ENCODE data around the gene PRODH.
A peak's percentile ranks its signal among the peaks of the same experiment; 100 is the strongest.
"Not testable (repeated sequence)": the region's sequence is repeated elsewhere in the genome, so short reads cannot be mapped to it uniquely, and the experiment has no call there.

The PRODH gene

DNA sequence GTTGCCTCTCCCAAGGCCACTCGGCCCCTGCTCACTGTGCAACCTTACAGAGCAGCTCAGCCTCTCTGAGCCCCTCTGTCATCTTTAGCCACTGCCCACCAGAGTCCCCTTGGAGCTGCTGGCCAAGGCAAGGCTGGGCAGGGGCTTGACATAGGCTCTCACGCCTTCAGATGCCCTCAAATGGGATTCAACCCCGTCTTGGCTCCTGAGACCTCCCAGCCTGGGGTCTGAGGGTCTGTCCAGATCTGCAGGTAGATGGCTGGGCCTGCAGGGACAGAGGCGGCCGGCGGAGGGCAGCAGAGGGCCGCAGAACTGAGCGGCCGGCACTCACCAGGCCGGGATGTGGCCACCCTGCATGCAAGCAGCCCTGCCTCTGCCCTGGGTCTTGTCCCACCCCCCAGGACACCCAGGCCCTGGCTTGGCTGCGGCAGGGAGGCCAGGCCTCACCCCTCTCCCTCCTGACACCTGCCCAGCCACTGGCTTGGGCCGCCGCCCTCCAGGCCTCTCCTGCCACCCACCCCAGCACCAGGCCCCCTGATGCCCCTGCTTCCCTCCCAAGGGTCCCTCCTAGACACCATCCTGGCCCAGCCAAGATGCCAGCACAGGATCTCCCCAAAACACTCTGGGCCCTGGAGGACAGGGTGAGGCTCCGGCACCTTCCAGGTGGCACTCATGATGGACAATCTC lies 18.4 kb upstream of the PRODH start:
- peak in 5 of 6 experiments; percentile 7 to 38 (median 23) for DNase-seq

DNA sequence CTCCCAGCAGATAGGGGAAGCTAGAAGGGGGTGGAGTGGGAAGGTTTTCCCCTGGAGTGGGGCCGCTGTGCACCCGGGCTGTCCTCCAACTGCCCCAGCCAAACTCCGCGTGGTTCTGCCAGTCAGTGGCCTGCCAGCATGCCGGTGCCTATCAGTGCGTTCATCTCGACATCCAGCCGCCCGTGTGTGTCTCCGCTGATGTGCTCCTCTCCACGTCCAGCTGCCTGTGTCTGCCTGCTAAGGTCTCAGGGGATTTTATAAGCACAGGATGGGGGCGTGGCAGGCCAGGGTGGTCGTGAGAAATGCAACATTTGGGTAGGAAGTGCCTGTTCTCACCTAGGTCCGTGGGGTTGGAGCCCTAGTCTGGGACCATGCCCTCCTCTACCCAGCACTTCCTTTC lies 17.0 kb upstream of the PRODH start:
- not testable (repeated sequence) for DNase-seq

DNA sequence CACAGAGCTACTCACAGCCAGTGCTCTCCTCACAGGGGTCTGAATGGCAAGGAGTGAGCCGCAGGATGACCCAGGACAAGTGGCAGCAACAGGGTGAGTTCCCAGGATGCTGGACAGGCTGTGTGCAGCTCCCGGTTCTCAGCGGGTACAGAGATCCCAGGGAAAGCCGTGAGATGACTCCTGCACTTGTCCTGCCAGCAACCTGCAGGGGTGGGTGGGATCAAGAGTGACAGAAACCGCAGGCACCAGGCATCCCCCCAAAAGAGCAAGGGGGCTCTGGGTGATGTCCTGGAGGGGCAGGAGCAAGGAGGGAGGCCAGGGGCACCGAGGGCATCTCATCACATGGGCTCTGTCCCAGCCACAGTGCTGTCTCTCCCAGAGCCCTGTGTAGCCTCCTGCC lies 15.9 kb upstream of the PRODH start:
- DNase-seq: no peak

DNA sequence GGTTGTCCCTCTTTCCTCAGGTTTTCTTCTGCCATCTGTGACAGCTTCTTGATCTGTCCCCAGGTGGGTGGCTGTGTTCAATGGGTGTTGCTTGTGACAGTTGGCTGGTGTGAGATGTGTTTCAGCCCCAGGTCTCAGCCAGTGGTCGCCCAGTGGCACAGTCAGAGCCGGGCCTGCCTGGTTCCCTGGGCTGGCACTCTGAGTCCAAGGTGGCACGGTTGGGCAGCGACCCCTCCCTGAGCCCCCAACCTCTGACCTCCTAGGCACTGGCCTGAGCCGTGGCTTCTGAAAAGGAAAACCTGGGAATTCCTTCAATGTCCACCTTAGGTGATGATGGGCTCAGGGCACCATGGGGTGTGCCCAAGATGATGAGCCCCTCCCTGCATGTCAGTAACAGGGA lies 14.0 kb upstream of the PRODH start:
- no peak for DNase-seq

DNA sequence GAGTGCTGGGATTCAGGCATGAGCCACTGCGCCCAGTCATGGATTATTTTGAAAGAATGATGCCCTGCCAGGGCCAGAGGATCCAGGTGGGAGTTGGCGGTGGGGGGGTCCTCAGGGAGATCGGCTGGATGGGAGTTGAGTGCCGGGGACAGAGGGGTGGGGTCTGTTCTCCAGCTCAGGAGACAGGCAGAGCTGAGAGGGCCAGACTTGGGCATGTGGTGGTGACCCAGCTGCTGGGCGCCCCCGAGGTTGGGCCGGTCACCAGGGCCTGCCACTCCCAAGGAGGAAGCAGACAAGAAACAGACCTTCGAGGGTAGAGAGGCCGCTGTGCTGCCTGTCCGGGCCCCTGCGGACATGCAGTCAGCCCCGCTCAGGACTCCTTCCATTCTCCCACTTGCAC lies 11.8 kb upstream of the PRODH start:
- no peak for DNase-seq

DNA sequence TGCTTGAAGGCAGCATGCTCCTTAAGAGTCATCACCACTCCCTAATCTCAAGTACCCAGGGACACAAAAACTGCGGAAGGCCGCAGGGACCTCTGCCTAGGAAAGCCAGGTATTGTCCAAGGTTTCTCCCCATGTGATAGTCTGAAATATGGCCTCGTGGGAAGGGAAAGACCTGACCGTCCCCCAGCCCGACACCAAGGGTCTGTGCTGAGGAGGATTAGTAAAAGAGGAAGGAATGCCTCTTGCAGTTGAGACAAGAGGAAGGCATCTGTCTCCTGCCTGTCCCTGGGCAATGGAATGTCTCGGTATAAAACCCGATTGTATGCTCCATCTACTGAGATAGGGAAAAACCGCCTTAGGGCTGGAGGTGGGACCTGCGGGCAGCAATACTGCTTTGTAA lies 11.0 kb upstream of the PRODH start:
- not testable (repeated sequence) for DNase-seq

DNA sequence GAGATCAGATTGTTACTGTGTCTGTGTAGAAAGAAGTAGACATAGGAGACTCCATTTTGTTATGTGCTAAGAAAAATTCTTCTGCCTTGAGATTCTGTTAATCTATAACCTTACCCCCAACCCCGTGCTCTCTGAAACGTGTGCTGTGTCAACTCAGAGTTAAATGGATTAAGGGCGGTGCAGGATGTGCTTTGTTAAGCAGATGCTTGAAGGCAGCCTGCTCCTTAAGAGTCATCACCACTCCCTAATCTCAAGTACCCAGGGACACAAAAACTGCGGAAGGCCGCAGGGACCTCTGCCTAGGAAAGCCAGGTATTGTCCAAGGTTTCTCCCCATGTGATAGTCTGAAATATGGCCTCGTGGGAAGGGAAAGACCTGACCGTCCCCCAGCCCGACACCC lies 2.6 kb upstream of the PRODH start:
- not testable (repeated sequence) for DNase-seq

DNA sequence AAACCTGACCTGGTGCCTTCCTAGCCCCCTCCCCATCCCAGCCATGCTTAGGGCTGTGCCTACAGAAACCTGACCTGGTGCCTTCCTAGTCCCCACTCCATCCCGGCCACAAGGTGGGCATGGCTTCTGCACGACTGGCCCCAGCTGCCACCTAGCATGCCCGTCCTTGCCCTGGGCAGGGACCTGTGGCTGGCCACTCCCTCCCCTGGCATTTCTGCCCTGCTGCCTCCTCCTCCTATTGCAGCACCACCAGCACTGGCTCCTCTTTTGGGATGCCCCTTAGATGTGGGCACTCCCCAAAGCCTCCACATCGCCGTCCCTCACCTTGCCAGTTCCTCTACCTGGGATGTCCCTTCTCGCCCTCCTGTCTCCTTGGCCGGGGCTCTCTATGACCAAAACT lies 1.4 kb downstream of the PRODH start:
- not testable (repeated sequence) for DNase-seq

DNA sequence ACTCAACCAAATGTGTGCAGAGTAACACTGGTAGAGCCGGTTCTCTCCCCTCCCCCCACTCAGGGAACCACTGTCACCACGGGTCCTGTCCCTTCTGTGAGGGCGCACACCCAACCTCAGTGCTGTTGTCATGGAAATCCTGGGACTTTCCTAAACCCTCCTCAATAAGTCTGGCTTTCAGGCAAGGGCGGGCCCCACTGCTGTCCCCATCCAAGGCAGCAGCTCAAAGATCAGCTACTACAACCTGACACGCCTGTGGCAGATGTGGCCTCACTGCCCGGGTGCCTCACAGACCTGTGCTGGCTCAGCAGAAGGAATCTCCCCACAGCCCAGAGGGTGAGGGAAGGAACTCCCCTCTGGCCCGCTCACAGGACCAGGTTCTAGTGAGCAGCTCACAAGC lies 2.2 kb downstream of the PRODH start:
- DNase-seq: no peak

DNA sequence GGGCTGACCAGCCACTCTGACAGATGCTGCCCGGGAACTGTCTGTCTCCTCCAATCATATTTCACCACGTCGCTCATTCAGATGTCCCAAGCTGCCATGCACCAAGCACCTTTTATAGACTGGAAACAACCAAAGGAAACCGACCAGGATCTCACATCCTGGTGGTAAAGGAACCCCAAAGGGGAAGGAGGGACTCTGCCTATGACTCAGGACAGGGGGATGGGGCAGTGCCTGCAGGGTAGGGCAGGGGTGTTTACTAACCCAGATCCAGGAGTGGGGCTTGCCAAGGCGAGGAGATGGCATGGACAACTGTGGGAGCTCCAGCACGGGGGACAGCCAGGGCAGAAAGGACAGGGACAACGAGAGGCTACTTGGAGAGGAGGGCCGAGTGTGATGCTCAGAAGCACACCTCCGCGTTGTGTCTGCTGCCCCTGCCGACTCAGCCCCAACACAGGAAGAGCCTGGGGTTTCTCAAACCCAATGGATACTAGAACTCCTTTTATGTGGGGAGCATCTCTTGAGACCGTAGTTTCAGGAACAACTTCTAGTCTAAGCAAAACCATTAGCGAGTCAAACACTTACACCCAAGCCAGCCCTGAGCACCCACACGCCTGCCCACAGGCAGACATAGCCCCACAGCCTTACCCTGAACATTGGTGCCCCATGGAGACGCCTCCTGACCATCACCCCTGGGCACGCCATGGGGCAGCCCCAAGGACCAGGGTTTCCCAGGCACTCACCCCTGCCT lies 4.0 kb downstream of the PRODH start:
- DNase-seq: no peak

DNA sequence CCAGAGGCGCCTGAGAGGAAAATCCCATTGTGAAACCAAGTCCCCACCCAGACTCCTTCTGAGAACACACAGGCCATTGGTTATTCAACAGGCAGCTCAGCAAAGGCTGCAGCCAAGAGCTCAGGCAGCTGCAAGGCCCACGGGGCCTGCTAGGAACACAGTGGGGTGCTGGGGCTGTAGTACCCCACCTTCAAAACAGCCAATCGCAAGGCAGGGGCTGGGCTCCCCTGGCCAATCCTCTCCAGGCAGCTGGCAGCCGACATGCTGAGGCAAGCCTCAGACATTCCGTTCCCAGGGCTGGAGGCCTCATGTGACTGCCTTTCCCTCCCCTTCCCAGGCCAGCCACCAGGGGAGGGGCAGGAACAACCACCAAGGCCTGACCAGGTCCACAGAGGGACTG lies 6.6 kb downstream of the PRODH start:
- DNase-seq: no peak

DNA sequence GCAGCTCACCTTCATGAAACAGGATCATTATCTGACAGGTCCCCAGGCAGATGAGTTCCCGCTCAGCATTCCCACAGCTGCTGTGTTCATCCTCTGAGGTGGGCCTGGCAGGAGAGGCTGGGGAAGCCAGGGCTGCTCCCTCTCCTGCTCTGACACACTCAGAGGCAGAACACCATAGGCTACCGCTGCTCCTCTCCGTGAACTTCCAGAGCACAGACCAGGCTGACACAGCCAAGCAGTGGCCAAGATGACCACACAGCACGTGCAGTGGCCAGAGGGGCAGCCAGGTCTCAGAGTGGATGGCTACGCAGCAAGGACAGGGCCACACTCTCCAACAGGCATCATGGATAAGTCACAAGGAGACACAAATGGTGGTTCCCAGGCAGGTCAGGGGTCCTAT lies 8.5 kb downstream of the PRODH start:
- DNase-seq: no peak

DNA sequence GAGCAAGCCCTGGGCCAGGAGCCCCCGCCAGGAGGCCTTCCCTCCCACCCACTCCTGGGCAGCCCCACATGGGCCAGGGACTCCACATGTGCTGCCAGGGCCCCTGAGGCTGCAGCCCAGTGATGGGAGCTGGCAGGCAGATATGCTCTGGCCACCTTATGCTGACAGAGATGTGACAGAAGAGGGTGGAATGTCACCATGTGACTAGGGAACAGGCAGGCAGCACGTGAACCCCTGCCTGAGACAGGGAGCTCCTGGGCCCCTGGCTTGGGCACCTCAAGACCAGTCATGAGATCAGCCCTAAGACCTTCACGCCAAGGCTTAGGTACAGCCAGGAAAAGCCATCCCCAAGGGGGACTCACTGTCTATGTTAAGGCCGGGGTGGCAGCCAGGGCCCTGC lies 9.1 kb downstream of the PRODH start:
- DNase-seq: no peak

DNA sequence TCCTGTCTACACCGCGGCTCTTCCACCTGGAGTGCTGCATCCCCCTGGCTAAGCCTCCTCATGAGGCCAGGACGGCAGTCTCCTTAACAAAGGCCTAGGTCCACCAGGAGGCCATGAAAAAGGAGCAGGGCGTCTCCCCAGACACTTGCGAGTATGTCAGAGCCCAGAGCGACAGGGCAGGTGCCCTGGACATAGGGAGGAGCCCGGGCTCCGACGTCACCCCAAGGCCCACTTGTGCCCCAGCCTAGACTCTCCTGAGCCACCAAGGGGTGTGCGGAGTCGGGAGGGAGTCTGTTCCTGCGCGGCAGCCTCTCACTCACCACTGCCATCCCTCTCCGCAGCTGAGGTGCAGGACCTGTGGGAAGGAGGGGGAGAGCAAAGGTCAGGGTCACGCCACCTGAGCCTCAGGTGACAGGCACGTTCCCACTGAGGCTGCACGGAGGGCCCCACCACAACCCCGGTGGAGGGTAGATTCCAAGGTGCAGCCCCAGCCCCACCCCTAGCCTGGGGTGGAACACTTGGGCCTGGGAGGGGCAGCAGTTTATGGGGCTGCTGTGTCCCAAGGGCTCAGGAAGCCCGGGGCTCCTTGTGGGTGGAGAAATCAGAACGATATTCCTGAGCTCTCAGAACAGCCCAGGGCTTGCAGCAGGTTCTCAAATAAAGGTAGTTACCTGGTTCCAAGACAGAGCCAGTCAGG lies 10.6 kb downstream of the PRODH start:
- DNase-seq: no peak

DNA sequence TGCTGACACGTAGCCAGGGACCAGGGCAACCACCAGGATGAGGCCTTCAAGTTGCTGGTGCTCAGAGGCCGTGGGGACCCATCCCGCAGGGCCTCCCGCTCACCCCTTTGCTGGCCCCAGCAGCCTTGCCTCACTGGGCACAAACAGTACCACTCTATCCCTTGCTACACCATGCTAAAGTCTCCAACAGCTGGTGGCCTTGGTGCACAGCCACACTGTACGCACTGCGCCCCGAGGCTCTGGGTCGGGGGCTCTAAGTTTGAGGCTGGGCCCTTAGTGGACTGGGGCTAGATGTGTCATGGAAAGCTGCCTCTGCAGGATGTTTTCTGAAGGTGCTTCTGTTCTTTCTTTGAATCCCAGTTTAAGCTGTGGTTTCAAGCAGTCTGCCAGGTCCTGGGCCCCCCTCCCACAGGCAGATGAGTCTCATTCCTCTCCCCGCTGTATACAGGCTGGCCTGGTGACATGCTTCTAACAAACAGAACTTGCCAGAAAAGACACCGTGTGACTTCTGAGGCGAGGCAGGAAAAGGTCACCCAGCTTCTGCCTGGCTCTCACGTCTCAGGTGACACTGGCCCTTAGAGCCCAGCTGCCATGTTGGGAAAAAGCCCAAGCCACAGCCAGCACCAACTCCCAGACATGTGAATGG lies 15.7 kb downstream of the PRODH start:
- not testable (repeated sequence) for DNase-seq

DNA sequence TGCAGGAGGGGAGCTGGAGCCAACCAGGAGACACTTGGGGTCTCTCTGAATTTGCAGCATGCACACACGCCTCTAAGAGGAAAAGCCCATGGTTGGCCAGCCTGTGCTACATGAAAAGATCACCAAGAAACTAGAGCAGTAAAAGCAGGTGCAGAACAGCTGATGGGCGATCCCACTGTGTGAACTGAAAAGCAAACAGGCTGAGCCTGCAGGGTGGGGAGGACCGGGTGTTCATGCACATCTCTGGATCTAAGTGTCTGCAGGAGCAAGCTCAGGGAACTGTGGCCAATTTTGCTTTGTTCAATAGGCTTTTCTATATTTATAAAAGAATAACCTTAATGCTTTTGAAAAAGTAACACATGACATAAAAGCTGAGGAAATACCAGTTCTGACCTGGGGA lies 18.3 kb downstream of the PRODH start:
- not testable (repeated sequence) for DNase-seq

DNA sequence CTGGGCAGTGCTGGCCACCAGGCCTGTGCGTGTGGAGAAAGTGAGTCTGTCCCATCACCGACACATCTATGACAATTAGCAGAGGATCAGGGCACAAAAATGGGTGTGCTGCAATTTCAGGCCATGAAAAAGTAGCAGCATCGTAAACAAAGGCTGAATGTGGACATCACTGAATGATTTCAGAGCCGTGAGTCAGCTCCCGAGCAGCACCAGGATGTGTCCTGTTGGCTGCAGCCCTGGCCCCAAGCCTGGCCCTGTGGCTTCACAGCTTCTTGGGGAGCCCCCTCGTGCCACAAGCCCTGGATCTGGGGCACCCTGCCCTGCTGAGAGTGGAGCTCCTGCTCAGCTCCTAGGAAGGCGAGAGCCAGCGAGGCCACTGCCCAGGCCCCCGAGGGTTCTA lies 20.5 kb downstream of the PRODH start:
- not testable (repeated sequence) for DNase-seq

DNA sequence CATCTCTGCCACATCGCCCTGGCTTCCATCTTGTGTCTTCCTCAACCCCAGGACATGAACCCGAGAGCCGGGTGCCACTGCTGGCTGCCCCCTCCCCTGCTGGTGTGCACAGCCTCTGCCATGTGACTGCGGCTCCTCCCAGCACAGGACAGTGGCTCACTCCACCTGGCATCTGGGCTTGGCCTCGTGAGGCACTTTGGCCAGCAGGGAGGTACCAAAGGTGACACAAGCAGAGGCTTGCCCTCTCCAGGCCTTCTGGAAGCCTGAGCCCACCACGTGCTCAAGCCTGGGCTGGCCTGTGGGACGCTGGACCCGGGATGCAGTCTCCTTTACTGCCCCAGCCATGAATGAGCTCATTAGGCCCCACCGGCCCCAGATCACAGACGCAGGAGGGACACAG lies 21.5 kb downstream of the PRODH start:
- not testable (repeated sequence) for DNase-seq

DNA sequence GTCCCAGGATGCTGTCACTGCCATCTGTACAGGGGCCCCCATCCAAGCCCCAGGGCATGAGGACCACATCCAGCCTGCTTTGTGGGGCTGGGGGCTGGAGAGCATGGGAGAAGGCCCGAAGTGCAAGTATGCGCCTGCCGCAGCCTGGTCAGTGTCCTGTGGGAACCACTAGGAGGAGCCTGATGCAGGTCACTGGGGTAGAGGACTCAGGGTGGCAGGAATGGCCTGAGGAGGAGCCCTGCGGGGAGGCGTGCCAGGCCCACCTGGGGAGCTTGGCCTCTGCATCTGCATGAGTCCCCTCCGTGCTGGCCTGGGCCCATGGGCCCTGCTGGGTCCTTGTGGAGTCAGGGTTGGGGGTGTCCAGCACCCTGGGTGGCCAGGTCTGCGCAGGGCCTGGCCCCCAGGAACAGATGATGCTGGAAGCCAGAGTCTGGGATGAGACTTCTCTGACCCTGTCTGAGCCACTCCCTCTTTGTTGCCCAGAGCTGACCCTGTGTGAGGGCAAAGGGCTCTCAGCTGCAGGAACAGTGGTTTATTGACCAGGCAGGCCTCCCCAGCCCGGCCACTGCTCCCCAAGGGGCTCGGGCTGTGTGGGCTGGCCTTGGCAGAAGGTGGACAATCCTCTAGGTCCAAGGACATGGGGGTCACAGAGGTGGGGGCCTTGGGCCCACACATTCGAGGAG lies 23.7 kb downstream of the PRODH start:
- DNase-seq: not testable (repeated sequence)

DNA sequence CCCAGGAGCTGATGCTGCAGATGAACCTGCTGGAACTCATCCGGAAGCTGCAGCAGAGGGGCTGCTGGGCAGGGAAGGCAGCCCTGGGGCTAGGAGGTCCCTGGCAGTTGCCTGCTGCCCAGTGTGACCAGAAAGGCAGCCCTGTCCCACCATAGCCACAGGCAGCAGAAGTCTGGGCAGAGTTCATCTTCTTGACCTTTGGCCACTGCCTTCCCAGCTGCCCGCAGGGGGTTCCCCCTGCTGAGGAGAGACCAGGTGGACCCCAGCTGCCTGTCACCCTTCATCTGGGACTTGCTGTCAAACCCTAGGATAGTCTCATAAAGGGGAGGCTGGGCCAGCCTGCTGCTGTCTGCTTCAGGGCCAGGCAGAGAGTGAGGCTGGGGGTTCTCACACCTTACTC lies 24.6 kb downstream of the PRODH start:
- DNase-seq: not testable (repeated sequence)

DNA sequence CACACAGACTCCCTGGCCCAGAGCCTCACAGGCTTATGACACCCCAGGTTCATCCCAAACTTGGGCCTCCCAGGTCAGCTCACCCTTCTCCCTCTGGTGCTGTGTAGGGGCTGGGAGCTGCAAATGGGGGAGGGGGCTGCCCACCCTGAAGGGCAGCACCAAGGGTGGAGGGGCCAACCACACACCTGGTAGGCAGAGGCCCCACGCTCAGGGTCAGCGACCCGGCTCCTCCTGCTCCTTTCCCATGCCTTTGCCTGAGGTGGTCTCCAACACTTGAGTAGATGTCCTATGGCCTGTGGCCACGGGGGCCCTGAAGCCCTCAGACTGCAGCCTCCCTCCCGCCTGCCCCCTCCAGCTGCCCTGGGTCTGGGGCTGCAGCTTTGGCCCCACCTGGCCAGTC lies 26.5 kb downstream of the PRODH start:
- no peak for DNase-seq

DNA sequence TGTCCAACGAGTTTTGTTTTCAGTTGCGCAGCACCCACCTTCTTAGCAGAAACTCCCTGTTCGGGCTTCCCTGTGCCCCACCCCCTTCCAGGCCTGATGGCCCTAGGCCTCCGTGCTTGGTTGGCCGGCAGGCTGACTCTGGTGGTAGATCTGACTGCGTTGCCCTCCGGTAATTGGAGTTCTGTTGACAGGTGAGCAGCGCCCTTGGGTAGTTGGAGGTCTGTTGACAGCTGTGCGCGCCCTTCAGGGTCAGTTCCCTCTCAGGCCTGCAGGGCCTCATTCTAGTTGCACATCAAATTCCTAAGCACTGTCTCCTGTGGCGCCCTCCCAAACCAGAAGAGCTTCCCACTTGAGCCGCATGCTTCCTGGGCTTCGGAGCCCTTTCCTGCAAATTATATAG lies 29.2 kb downstream of the PRODH start:
- no peak for DNase-seq

DNA sequence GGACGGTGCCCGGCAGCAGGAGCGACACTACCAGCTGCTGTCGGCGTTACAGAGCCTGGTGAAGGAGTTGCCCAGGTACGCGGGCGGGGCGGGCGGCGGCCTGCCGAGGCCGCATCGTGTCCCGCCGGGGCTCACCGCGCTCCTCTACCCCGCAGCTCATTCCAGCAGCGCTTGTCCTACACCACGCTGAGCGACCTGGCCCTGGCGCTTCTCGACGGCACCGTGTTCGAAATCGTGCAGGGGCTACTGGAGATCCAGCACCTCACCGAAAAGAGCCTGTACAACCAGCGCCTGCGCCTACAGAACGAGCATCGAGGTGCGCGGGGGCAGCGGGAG lies 29.7 kb downstream of the PRODH start:
- not testable (repeated sequence) for DNase-seq

Measured in stimulated activated naive CD4-positive, alpha-beta T cell (primary cell).